Neural crest cell (in vitro differentiated cells): ENCODE results near the gene RAG2. TPM values are rescaled to one million over a fixed set of nuclear protein-coding genes. Genes with fewer than 3 reads are reported as not detected.

Experiments used
- DNase-seq: peaks from one replicate; pipeline ENCODE4 v3.0.0; 2021; ENCODE audit warnings: low read depth, mixed read lengths, low spot score
- H3K27ac Mint-ChIP-seq: one replicate; pipeline ENCODE4 v1.8.0; 2021; ENCODE audit warnings: mild to moderate bottlenecking, mixed read lengths; ENCODE audit not compliant: unreplicated experiment
- H3K27me3 Mint-ChIP-seq: 2 replicates; pipeline ENCODE4 v1.8.0; 2021; ENCODE audit warnings: low read depth, mild to moderate bottlenecking, mixed read lengths
- H3K36me3 Mint-ChIP-seq: 2 replicates; pipeline ENCODE4 v1.8.0; 2021; ENCODE audit warnings: low read depth, mild to moderate bottlenecking, mixed read lengths
- H3K4me1 Mint-ChIP-seq: 2 replicates; pipeline ENCODE4 v1.8.0; 2021; ENCODE audit warnings: mixed read lengths
- H3K4me3 Mint-ChIP-seq: one replicate; pipeline ENCODE4 v1.8.0; 2021; ENCODE audit warnings: mild to moderate bottlenecking, mixed read lengths
- H3K9me3 Mint-ChIP-seq: 2 replicates; pipeline ENCODE4 v1.8.0; 2021; ENCODE audit warnings: mixed read lengths
- CTCF ChIP-seq: fragments of 200-600 bp; sonication (generic); conservative IDR thresholded peaks from 2 replicates; pipeline ENCODE4 v1.5.0; 2021; ENCODE audit warnings: antibody characterized with exemption, mild to moderate bottlenecking
- total RNA-seq: library from RNA; stranded (reverse); gene quantifications from 2 replicates; pipeline ENCODE4 v1.2.1, GENCODE V29; 2021

Gene RAG2
- total RNA-seq, 1 donor from 2014 or later: not detected

- no peak for TF ChIP-seq CTCF
- Mint-ChIP-seq H3K4me1 (no peaks in the 10 kb centered on the region), H3K4me3 (no peak overlapping the region), H3K9me3 (no peaks in the 10 kb centered on the region), H3K27me3 (no peaks in the 10 kb centered on the region), H3K36me3 (no peaks in the 10 kb centered on the region), H3K27ac (no peak overlapping the region)
- no peak for DNase-seq
Observed at GRCh38 chr11:36609383-36609782, 11.3 kb upstream of the RAG2 start.

DNA sequence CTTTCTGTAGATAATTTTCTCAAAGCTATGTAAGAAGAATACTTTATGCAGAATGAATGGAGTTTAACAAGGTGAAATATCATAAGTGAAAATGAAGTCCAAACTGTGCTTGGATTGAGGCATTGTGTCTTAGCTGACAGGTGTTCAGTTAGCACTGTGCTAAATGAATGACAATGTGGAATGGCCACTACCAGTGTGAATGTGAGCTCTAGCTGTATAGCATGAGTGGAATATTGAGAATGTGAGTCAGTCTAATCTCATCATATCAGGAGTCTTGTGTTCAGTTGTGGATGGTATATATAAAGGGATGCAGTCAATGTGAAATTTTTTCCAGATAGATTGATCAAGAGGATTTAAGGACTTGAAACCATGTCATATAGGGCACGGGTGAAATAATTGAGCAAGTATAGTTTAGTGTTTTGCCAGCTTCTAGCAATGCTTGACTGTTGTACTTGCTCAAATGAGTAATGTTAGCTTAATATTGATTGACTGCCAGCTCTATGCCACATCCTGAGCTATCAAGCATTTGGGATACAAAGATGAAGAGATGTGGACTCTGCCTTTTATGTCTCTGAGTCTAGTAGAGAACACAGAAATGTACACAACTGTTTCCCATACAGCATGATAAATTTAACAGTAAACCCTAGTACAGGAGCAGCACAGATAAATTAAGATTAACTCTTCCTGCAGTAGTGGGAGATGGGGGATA is 10.6 kb upstream of the RAG2 start:
- H3K36me3 Mint-ChIP-seq: no peaks in the 10 kb centered on the region
- no peaks in the 10 kb centered on the region for H3K9me3 Mint-ChIP-seq
- no peaks in the 10 kb centered on the region for H3K4me1 Mint-ChIP-seq
- no peaks in the 10 kb centered on the region for H3K27me3 Mint-ChIP-seq
- TF ChIP-seq CTCF: no peak
- H3K4me3 Mint-ChIP-seq: no peak overlapping the region
- no peak overlapping the region for H3K27ac Mint-ChIP-seq
- no peak for DNase-seq

DNA sequence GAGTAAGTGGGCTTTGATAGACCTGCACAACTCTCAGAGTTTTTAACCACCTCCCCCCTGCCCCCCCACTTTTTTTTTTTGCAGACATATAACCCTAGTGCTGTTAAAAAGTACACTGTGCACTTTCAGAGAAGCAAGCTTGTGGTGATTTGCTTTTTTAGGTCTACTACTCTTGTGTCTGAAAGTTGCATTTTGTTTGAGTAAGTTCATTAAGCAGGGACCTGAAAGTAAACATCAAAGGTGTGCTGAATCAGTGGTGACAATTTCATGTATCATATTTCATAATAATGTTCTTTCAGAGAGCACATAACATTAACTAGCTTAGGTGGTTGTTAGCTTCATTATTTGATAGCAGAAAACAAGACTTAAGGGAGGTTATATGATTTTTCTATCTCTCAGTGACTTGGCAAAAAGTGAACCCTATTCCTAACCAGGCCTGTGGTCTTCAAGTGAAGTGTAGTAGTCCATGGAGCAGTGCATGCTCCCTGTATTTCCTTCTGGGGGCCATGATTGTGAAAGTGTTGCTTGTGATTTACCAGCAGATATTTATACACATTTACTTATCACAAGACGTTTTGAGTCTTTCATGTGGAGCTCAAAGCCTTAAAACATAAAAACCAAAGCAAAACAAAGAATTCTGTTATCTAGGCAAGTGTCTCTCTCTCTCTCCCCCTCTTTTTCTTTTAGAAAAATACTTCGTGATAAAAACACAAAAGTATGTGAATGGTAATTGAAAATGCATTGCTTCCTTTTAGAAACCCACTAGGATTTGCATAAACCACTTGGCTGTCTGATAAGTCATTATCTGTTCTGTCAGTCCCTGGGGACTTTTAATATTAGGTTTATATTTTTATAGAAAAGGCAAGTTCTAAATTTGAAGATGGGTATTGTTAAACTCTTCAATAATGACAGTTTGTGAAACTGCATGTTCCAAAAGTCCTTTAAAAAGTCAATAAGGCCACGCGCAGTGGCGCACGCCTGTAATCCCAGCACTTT is 7.5 kb upstream of the RAG2 start:
- H3K36me3 Mint-ChIP-seq: no peaks in the 10 kb centered on the region
- H3K27me3 Mint-ChIP-seq: no peaks in the 10 kb centered on the region
- no peak overlapping the region for H3K27ac Mint-ChIP-seq
- no peaks in the 10 kb centered on the region for H3K4me1 Mint-ChIP-seq
- H3K4me3 Mint-ChIP-seq: no peak overlapping the region
- no peak for TF ChIP-seq CTCF
- H3K9me3 Mint-ChIP-seq: no peaks in the 10 kb centered on the region
- no peak for DNase-seq

- no peak for DNase-seq
- Mint-ChIP-seq H3K27ac (no peak overlapping the region), H3K36me3 (no peaks in the 10 kb centered on the region), H3K4me1 (no peaks in the 10 kb centered on the region), H3K4me3 (no peak overlapping the region), H3K27me3 (no peaks in the 10 kb centered on the region), H3K9me3 (no peaks in the 10 kb centered on the region)
- TF ChIP-seq CTCF: no peak
Observed at GRCh38 chr11:36602135-36602534, 4.1 kb upstream of the RAG2 start.

DNA sequence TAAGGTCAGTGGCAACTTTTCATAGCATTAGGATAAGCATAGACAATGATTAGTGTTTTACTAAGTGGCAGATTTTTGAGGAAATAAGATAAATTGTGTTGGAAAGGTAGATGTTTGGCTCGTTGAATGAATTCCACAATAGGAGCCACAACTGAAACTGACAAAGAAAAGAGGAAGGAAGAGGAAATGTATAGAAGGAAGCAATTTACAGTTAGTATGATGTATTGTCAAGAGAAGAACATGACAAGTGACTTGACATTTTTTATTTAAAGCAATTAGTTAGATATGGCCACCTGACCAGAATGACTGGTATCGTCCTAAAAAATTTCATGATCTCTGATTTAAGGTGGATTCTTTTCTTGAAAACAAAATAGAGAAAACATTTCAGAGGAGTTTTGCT is 3.1 kb upstream of the RAG2 start:
- H3K27ac Mint-ChIP-seq: no peak overlapping the region
- no peak overlapping the region for H3K4me3 Mint-ChIP-seq
- no peaks in the 10 kb centered on the region for H3K36me3 Mint-ChIP-seq
- H3K4me1 Mint-ChIP-seq: no peaks in the 10 kb centered on the region
- no peaks in the 10 kb centered on the region for H3K9me3 Mint-ChIP-seq
- no peak for DNase-seq
- no peaks in the 10 kb centered on the region for H3K27me3 Mint-ChIP-seq
- TF ChIP-seq CTCF: no peak
